Endodermal cell (in vitro differentiated cells): ENCODE data around the gene NUDT9. TPM values are rescaled to one million over a fixed set of nuclear protein-coding genes. Genes with fewer than 3 reads are reported as not detected.

Experiments
- DNase-seq: peaks from one replicate; pipeline ENCODE4 v3.0.0-alpha.2; 2017
- H3K27ac ChIP-seq: 2 replicates; pipeline ENCODE4 v1.5.1; 2013; ENCODE audit warnings: mild to moderate bottlenecking, low read depth, low read length, moderate library complexity
- H3K27me3 ChIP-seq: 2 replicates; pipeline ENCODE4 v1.6.1; 2013; ENCODE audit warnings: mild to moderate bottlenecking, low read length, moderate library complexity; ENCODE audit not compliant: insufficient read depth, control insufficient read depth, poor library complexity, severe bottlenecking
- H3K36me3 ChIP-seq: 2 replicates; pipeline ENCODE4 v1.7.0; 2013; ENCODE audit warnings: mild to moderate bottlenecking, low read length, moderate library complexity; ENCODE audit not compliant: control insufficient read depth, insufficient read depth
- H3K4me1 ChIP-seq: one replicate; pipeline ENCODE4 v1.7.0; 2013; ENCODE audit warnings: low read length; ENCODE audit not compliant: control insufficient read depth, insufficient read depth
- H3K4me3 ChIP-seq: 2 replicates; pipeline ENCODE4 v1.5.1; 2013; ENCODE audit warnings: mild to moderate bottlenecking, low read length, moderate library complexity
- H3K9ac ChIP-seq: 2 replicates; pipeline ENCODE4 v1.6.1; 2013; ENCODE audit warnings: mild to moderate bottlenecking, low read length, moderate library complexity; ENCODE audit not compliant: poor library complexity, severe bottlenecking; ENCODE audit errors: extremely low read depth
- H3K9me3 ChIP-seq: 2 replicates; pipeline ENCODE4 v1.6.1; 2013; ENCODE audit warnings: mild to moderate bottlenecking, low read length, moderate library complexity; ENCODE audit not compliant: control insufficient read depth
- H3K27ac Mint-ChIP-seq: 2 replicates; pipeline ENCODE4 v1.8.0; 2020; ENCODE audit warnings: mixed read lengths
- H3K27me3 Mint-ChIP-seq: 2 replicates; pipeline ENCODE4 v1.8.0; 2021; ENCODE audit warnings: mild to moderate bottlenecking, mixed read lengths; ENCODE audit not compliant: insufficient read depth
- H3K36me3 Mint-ChIP-seq: 2 replicates; pipeline ENCODE4 v1.8.0; 2020; ENCODE audit warnings: low read depth, mixed read lengths
- H3K4me1 Mint-ChIP-seq: 2 replicates; pipeline ENCODE4 v1.8.0; 2020; ENCODE audit warnings: mixed read lengths
- H3K4me3 Mint-ChIP-seq: 2 replicates; pipeline ENCODE4 v1.8.0; 2020; ENCODE audit warnings: mild to moderate bottlenecking, moderate library complexity, mixed read lengths
- H3K9me3 Mint-ChIP-seq: 2 replicates; pipeline ENCODE4 v1.8.0; 2020; ENCODE audit warnings: mild to moderate bottlenecking, mixed read lengths
- WGBS, 2 experiments: methylation state at CpG; one replicate each; pipeline versions ENCODE4 v1.1.5 to v1.1.7; 2013; ENCODE audit warnings: missing lambda C conversion rate in 2 of 2, mixed read lengths in 1 of 2; ENCODE audit not compliant: insufficient coverage in 1 of 2, insufficient read length in 1 of 2; 5-methylcytosine and 5-hydroxymethylcytosine counted together
- total RNA-seq, 2 donors: library from RNA; stranded (reverse); fragmentation: NEBNext Ultra II Directional in 1 of 2; extraction: Animal tissue kit (Norgen Biotek cat#: 25700) in 1 of 2; gene quantifications; 2 replicates in 1 of 2; 3 replicates in 1 of 2; pipeline ENCODE4 v1.2.1, GENCODE V29; 2021
- TF ChIP-seq, protein P1 (sequence below): fragments of 200-600 bp; sonication (generic); conservative IDR thresholded peaks from 2 replicates; pipeline ENCODE4 v1.5.0; 2021; ENCODE audit warnings: antibody characterized with exemption, mild to moderate bottlenecking

NUDT9 gene
- total RNA-seq, 2 donors from 2014 or later, result 23.2 to 28.6 TPM

DNA sequence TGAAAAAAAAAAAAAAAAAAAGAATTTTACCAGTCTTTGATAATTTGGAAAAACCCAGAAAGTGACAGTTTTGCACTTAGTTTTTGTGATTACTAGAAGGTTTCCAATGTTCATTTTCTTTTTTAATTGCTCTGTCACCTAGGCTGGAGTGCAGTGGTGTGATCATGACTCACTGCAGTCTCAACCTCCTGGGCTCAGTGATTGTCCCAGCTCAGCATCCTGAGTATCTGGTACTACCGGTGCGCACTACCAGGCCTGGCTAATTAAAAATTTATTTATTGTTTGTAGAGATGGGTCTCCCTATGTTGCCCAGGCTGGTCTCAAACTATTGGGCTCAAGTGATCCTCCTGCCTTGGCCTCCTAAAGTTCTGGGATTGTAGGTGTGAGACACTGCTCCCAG is 3.3 kb downstream of the NUDT9 start:
- Histone ChIP-seq H3K4me1 (peaks cover 4% of the 10 kb centered on the region), H3K4me3 (no peak overlapping the region), H3K9me3 (no peaks in the 10 kb centered on the region), H3K36me3 (no peaks in the 10 kb centered on the region), H3K27ac (no peak overlapping the region), H3K9ac (no peak overlapping the region), H3K27me3 (no peaks in the 10 kb centered on the region)
- no peak overlapping the region for H3K4me3 Mint-ChIP-seq
- peaks cover 2% of the 10 kb centered on the region for H3K9me3 Mint-ChIP-seq
- peaks cover 13% of the 10 kb centered on the region for H3K4me1 Mint-ChIP-seq
- H3K27ac Mint-ChIP-seq, result no peak overlapping the region
- TF ChIP-seq, protein P1, sequence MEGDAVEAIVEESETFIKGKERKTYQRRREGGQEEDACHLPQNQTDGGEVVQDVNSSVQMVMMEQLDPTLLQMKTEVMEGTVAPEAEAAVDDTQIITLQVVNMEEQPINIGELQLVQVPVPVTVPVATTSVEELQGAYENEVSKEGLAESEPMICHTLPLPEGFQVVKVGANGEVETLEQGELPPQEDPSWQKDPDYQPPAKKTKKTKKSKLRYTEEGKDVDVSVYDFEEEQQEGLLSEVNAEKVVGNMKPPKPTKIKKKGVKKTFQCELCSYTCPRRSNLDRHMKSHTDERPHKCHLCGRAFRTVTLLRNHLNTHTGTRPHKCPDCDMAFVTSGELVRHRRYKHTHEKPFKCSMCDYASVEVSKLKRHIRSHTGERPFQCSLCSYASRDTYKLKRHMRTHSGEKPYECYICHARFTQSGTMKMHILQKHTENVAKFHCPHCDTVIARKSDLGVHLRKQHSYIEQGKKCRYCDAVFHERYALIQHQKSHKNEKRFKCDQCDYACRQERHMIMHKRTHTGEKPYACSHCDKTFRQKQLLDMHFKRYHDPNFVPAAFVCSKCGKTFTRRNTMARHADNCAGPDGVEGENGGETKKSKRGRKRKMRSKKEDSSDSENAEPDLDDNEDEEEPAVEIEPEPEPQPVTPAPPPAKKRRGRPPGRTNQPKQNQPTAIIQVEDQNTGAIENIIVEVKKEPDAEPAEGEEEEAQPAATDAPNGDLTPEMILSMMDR, result no peak
- no peaks in the 10 kb centered on the region for H3K36me3 Mint-ChIP-seq
- no peak for DNase-seq
- H3K27me3 Mint-ChIP-seq, result no peaks in the 10 kb centered on the region
- 97% methylated on average over 2 of the region's 2 CpGs; no CpG with 5 or more reads in 1 of the 2 experiments for WGBS, 2 experiments

DNA sequence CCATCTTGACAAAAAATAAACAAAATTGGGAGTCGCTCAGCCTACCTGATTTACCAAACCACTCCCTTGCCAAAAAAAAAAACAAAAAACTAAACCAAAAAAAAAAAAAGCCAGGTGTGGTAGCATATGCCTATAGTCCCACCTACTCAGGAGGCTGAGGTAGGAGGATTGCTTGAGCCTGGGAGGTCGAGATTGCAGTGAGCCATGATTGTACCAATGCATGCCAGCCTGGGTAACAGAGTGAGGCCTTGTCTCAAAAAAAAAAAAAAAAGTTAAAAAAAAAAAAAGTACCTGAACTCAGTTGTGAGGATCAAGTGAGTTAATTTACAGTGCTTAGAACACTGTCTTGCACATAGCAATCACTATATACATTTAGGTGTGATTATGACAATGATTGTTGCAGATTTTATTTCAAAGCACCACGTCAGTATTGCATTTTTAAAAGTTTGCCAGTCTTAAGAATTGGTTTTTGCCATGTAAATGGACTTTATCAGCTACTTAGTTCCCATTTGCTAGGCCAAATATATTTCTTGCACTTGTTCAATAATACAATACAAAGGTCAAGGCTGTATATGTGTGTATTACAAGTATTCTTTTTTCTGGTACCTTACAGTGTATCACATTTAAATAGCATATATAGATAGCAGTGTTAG is 4.6 kb downstream of the NUDT9 start:
- DNase-seq, result no peak
- H3K4me1 ChIP-seq, result no peaks in the 10 kb centered on the region
- Mint-ChIP-seq H3K4me1 (peaks cover 21% of the 10 kb centered on the region), H3K9me3 (peaks cover 2% of the 10 kb centered on the region), H3K27me3 (no peaks in the 10 kb centered on the region), H3K4me3 (no peak overlapping the region), H3K36me3 (no peaks in the 10 kb centered on the region), H3K27ac (no peak overlapping the region)
- H3K4me3 ChIP-seq, result no peak overlapping the region
- H3K9me3 ChIP-seq, result no peaks in the 10 kb centered on the region
- H3K27ac ChIP-seq, result no peak overlapping the region
- TF ChIP-seq, protein P1, result no peak
- 88 to 93% methylated on average over 2 to 3 of the region's 3 CpGs for WGBS, 2 experiments
- no peak overlapping the region for H3K9ac ChIP-seq
- H3K27me3 ChIP-seq, result no peaks in the 10 kb centered on the region
- H3K36me3 ChIP-seq, result no peaks in the 10 kb centered on the region

GRCh38 chr4:87427518-87427868 is 5.1 kb downstream of the NUDT9 start:
- 100% methylated on average over 1 of the region's 1 CpG; no CpG with 5 or more reads in 1 of the 2 experiments for WGBS, 2 experiments
- no peak for DNase-seq

More at GRCh38 chr4:87427518-87427868, 5.1 kb downstream of the NUDT9 start:
- Mint-ChIP-seq H3K27ac (no peak overlapping the region), H3K4me3 (no peak overlapping the region), H3K27me3 (no peaks in the 10 kb centered on the region), H3K9me3 (no peaks in the 10 kb centered on the region), H3K36me3 (no peaks in the 10 kb centered on the region), H3K4me1 (peaks cover 21% of the 10 kb centered on the region)
- no peaks in the 10 kb centered on the region for H3K27me3 ChIP-seq
- H3K4me1 ChIP-seq, result no peaks in the 10 kb centered on the region
- H3K9me3 ChIP-seq, result no peaks in the 10 kb centered on the region
- H3K36me3 ChIP-seq, result no peaks in the 10 kb centered on the region
- H3K9ac ChIP-seq, result no peak overlapping the region
- no peak overlapping the region for H3K4me3 ChIP-seq
- H3K27ac ChIP-seq, result no peak overlapping the region
- TF ChIP-seq, protein P1, result no peak
